Fibroblast of skin of right quadriceps (primary cell): ENCODE data around the gene PRRT1.
"Not testable (repeated sequence)": the region's sequence is repeated elsewhere in the genome, so short reads cannot be mapped to it uniquely, and the experiment has no call there.

Experiments used
- DNase-seq: peaks from one replicate; pipeline ENCODE4 v3.0.0-alpha.2; 2013

The PRRT1 gene

DNA sequence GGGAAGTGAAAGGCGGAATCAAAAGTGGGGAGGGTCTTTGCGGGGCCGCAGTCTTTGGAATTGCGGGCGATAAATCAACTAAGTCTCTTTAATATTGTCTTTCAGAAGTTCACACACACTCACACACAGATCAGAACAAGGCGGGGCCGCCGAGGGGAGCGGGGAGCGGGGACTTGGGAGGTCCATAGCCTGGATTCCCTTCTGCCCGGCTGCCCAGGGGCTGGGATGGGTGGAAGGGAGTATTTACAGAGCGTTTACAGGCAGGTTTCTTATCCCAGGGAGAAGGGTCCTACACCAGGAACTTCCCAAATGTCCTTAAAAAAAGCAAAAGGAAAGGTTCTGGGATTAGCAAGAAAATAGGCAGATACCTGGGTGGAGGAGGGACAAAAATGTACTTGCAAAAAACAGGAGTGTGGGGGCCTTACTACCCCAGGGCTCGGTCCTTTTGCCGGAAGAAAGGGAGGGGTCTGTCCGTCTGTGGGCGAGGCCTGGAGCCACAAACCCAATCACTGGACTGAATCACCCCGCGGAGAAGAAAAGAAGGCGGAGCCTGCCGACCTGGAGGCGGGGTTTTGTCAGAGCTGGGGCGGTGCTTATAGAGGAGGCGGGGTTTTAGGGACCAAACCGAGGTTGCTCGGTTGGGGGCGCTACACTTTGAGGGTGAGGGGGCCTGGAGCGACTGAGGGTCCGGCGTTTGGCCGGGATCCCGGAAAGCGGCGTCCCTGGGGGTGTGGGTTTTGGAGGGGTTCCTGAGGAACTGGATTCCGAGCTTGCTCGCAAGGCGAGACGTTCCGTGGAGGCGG, 3.2 kb downstream of the PRRT1 start:
- DNase-seq: no peak

DNA sequence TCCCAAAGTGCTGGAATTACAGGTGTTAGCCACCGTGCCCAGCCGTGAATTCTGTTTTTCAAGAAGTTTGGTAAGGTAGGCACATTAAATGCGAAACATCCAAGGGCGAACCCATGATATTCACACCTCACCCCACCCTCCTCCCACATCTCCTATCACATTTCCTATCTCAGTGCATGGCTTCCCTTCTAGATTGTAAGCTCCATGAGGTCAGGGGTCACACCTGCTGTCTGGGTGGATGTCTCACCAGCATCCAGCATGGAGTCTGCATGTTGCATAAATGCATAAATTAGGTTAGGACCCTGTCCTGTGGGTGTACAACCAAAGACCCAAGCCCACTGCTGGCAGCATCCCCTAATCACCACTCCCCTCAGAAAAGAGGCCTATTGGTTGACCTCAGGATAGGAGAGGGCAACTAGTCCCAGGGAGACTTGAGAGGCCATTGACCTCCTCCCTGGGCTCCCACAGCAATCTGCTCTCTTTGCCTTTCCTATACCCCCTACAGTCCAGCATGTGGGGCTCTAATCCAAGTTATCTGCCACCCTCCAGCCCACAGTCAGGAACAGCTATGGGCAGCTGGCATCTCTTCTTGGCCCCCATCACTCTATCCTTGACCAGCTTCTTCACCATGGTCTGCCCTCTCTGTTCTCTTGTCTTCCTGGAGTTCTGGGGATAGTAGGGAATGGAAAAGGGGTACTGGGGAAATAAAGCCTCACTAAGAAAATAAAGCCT, 4.2 kb downstream of the PRRT1 start:
- no peak for DNase-seq

DNA sequence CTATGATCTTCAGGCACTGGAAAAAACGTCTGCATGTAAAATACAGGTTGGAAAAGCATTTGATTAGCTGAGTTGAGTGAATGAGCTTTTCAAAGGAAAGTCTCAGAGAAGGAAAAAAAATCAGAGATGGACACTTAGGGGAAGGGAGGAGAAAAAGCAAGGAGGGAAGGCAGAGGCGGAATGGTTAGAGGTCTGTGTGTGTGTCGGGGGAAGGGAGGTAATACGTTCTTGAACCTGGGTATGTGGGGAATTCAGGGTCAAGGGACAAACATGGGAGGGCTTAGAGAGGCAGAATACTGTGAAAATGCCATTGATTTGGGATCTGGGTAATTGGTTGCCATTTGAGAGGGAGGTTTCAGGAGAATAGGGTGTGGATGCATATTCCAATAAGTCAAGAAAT, 5.1 kb downstream of the PRRT1 start:
- no peak for DNase-seq

DNA sequence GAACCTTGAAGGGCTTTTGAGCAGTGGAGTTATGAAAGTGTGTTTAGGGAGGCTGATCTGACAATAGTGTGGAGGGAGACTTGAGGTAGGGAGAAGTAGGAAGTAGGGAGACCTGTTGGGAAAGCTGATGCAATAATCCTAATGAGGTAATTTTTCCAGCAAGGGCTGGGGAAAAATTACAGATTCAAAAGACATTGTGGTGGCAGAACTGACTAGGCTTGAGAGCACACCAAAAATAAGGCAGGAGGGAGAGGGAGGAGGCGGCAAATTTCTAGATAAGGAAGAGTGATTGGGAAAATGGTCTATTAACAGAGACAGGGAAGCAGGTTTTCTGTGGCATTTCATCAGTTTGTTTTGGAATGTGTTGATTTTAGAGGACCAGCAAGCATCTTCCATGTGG, 5.5 kb downstream of the PRRT1 start:
- DNase-seq: no peak

DNA sequence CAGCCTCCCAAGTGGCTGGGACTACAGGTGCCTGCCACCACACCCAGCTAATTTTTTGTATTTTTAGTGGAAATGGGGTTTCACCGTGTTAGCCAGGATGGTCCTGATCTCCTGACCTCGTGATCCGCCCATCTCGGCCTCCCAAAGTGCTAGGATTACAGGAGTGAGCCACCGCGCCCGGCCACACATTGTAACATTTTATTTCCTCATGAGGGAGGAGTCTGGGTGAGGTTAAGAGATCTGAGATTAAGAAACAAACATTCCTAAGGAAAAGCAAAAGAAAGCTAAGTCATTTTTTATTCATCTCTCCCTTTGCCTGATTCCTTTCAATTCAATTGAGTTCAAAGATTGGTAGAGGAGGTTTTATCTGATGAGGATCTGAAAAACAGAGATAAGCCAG, 7.5 kb downstream of the PRRT1 start:
- not testable (repeated sequence) for DNase-seq

DNA sequence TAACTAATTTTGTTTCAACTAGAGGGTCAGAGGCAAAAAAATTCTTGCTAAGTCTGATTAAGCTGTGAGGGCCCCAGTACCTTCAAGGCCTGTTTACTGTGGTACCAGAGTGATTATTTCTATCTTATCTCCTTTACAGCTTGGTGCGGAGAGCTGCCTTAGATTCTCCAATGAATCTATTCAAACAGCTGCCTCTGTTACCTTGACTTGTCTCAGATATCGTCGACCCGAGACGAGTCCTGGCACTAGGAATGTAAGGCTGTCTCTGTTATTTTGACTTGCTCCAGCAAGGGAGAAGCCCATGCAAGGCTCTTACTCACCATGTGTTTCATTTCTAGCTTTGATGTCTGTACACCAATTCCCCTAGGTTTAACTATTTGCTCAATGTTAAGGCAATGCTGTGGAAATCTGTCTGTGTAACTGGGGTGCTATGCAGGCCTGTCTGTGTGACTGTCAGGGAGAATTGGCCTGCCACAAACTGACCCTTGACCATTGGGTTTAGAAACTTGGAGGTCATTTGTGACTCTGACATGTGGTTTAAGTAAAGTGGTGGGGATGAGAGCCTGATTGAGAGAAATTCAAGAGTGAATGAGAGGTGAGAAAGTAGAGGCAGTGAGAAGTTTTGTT, 11.2 kb downstream of the PRRT1 start:
- no peak for DNase-seq

DNA sequence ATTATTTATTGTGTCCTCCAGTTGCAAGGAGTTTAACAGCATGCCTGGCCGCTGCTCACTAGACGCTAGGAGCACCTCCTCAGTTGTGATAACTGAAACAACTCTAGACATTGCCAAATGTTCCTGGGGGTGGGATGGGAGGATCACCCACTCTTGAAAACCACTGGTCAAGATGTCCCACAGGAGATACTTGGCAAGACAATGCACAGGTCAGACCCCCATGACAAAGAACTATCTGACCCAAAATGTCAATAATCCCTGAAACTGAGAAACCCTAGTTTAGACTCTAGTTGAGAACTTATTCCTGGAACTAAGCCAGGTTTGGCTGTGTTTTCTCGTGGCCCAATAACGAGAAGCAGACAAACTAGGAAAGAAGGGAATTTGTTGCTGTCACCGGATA, 12.1 kb downstream of the PRRT1 start:
- DNase-seq: no peak

DNA sequence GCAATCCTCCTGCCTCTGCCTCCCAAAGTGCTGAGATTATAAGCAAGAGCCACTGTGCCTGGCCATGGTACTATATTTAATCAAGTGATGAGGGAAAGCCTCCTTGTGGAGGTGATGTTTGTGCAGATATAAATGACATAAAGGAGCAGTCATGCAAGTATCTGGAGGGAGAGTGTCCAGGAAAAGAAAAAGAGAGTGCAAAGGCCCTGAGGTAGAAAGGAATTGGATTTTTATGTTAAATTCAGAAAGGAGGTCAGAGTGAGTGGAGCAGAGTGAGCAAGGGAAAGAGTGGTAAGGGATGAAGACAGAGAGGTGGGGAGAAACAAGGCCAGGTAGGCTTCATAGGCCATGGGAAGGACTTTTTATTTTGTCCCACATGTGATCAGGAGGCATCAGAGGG, 14.3 kb downstream of the PRRT1 start:
- no peak for DNase-seq

DNA sequence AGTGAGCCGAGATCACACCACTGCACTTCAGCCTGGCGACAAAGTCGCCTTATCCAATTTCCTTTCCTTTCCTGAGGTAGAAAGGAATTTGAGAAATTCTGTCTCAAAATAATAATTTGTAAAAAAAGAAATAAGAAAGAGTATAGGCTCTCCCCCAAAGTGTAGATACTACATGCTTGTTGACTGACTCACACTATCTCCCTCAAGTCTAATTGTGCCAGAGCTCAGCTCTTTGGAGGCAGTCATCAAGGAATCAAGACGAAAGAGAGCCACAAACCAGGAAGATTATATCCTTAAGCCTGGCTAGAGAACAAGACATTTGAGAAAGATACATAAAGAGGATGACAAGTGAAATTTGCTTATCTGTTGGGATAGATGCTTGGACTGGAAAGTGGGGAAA, 18.0 kb downstream of the PRRT1 start:
- peak; percentile 67 for DNase-seq

DNA sequence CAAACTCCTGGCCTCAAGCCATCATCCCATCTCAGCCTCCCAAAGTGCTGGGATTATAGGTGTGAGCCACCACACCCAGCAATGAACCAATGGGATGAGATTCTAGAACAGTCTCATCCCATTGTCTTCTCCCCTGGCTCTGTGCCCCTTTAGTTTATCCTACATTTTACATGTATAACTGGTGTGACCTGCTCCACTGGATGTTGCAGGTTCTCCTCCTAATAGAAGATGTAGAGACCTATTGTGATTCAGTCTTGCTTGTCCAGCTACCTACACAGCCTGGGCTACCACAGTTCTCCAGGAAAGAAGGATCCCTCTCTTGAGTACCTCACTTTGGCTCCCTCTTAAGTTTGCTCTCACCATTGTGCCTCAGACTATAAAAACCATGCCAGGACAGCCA, 19.6 kb downstream of the PRRT1 start:
- no peak for DNase-seq

DNA sequence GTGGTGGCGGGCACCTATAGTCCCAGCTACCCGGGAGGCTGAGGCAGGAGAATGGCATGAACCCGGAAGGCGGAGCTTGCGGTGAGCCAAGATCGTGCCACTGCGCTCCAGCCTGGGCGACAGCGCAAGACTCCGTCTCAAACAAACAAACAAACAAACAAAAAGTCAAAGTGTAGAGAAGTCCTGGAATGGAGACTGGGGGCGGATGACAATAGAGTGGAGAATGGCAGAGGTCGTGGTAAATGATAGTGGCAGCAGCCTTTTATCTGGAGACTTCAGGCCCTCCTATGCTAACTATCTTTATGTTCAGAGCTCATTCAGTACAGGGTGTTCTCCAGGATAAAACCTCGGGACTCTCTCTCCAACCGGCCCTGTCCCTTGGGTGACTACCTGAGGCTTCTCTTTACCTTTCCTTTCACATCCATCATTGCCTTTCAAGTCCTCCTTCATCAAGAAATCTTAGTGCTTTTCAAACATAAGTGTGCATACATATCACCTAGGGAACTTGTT, 20.2 kb downstream of the PRRT1 start:
- DNase-seq: no peak

DNA sequence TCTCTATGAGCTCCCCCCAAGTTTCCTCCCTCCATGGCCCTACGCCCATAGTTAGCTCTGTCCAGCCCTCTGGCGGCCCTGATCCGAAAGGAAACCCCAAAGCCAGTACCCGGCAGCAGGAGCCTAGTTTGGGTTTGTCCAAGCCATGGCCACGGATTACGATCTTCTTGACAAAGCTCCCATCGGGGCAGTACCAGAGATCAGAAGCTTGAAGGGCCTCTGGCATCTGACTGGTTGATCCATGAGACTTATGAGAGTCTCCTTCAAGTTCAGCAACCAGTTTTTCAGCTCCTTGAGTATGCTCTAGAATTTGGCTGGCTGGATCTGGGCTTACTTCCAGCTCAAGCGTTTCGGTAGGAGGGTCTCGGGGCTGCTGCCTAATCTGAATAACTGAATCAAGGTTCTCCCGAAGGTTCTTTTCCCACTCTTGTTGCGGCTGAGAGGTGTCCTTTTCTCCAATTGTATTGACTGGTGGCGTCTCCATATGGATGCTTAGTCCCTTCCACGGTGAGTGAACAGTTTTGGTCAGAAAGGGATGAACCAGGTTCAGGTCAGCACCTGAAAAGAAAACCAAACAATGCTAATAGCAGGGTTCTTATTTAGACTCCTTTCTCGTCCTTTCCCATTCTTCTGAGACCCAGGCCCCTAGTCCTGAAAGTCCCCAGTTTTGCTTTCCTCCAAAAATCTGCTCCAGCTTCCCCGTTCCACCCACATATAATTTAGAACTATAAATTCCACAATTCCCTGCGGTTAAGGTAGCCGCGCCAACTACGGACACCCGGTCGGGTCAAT, 22.2 kb downstream of the PRRT1 start:
- no peak for DNase-seq

DNA sequence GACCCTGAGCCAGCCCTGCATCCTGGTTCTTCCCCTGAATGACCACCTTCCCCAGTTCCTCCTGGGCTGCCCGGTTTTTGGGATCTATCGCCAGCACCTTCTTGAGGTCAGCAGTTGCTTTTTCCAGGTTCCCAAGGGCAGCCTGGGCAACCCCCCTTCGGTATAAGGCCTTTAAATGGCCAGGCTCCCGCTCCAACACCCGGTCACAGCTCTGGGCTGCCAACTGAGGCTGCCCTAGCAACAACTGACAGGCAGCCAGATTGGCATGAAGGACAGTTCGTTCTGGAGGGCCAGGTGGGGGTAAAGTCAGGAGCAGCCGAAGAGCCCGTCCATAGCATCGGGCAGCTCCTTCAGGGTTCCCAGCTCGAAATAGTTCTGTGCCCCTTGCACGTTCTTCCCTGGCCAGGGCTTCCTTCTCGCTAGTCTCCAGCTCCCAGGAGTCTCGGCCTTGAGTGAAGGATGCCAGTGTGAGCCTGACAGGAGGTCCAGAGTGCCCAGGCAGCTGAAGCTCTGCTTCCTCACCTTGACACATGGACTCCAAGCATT, 22.9 kb downstream of the PRRT1 start:
- DNase-seq: no peak

DNA sequence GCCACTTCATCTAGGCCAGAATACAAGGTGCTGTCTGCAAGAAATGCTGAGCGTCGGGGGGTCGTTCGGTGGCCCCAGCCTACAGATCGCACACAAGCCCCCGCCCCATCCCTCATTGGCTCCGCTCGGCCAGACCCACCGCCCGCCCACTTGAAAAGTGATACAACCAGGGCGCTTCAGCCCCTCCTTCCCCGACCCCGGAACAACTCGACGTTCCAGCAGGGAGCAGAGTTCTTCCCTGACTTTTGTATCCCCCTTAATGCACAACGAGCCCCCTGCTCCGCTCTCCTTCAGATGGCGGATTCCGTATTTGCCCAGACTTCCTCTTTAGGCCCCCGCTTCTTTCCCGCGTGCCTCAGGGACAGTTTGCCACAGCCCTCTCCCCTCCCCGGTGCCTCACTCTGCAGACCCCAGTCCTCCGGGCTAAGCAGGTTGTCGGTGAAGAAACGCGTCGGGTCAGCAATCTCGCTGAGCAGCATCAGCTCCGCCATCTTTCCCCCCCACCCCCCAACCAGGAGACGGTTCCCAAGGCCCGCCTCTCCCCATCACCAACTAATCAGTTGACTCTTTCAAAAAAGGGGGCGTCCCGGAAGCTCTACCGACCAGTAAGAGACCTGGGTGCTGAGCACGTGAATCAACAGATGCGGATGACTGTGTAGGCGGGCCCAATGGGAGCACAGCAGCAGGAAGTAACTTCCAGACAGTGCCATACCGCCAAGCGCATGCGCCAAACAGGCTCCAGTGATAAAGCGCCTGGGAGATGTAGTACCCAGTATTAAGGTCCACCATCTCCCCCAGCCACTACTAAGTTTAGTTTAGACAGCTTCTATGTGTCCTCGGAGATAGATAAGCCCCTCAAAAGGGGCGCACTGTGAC, 23.8 kb downstream of the PRRT1 start, which contains the start of gene ATF6B:
Gene ATF6B (minus strand): TSS at position 530 of the 876 bp plus-strand sequence. CDS start 39 bp downstream, at position 491.
- DNase-seq: peak; percentile 100

DNA sequence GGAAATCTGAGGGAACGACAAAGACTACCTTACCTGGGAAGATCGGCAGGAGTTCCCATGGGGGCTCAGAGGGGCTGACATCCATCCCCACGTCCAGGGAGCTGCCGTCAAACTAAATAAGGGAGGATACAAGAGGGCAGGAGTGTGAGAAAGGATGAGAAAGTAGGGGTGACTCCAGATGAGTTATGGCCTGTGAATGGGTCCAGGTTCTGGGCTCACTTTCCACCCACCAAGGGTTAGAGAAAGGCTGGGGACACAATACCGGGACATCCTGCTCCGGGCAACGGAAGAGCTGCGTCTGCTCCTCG, 24.4 kb downstream of the PRRT1 start:
- no peak for DNase-seq

DNA sequence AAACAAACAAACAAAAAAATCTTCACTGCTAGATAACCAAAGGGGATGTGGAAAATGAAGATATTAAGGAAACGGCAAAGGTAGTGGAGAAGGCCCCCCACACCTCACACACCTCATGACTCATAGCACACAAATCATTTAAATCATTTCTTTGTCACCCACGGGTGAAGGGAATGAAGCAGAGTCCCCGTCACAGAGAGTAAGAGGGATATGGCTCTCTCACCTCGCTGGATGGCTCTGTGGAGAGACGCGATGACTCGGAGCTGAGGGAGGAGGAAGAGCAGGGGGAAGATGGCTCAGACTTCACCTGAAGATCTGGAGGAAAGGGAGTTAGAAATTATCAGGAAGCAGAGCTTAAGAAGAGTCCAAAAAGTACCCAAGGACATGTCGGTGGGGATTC, 24.9 kb downstream of the PRRT1 start:
- DNase-seq: no peak

DNA sequence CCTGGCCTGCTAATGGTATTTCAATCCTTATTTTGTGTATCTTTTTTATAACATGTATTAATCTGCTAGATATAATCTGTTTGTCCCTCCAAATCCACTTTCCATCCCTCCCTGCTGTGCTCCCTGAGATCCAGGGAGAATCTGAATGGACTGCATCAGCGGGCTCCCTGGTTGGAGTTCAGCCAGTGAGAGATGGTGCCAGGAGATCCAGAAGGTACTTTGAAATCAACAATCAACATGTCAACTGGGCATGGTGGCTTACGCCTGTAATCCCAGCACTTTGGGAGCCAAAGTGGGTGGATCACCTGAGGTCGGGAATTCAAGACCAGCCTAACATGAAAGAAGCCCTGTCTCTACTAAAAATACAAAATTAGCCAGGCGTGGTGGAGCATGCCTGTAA, 28.1 kb downstream of the PRRT1 start:
- DNase-seq: no peak

DNA sequence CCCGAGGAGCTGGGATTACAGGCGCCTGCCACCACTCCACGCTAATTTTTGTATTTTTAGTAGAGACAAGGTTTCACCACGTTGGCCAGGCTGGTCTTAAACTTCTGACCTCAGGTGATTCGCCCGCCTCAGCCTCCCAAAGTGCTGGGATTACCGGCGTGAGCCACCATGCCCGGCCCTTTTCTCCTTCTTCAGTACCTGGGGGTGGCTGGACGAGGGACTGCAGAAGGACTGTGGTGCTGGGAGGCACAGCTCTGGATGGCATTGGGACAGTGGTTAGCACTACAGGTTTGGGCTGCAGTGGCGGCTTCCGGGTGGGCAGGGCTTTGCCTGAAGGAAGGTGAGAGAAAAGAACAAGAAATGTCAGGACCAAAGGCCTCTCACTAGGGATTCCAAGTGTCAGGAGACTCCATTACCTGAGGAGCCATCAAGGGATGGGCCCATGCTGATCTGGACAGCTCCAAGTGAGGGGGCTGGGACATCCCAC, 31.1 kb downstream of the PRRT1 start:
- DNase-seq: no peak

DNA sequence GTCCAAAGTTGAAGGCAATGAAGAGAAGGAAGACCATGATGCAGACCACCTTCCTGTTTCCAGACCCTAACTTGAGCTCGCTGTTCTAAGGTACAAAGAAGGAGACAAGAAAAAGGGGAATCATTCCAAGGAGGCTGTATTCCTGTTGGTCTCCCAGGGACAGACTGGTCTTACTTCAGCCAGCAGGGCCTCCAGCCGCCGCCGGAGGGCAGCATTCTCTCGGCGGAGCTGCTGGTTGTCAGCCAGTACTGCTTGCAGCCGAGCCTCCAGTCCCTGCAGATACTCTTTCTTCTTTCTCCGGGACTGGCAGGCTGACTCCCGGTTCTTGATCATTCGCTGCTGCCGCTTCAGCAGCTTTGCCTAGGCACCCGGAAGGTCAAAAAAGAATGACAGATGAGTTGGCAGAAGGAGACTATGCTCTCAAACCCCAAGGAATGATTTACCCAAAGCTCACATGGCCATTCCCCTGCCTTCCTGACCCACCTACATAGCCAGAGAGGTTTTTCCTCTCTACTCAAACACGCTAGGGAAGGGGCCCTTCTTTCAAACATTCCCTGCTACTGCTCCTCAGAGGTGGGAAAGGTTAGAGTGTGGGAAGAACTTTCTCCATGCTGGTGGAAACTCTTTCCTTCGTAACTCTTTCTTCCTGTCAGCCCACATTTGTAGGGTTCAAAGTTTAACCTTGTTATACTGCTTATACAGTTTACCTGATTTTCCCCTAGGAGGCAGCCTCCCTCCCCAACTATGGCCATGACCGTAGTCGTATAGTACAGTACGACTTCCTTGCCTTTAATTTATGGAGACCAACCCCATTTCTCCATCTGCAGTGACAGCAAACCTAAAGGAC, 32.7 kb downstream of the PRRT1 start:
- peak; percentile 77 for DNase-seq

DNA sequence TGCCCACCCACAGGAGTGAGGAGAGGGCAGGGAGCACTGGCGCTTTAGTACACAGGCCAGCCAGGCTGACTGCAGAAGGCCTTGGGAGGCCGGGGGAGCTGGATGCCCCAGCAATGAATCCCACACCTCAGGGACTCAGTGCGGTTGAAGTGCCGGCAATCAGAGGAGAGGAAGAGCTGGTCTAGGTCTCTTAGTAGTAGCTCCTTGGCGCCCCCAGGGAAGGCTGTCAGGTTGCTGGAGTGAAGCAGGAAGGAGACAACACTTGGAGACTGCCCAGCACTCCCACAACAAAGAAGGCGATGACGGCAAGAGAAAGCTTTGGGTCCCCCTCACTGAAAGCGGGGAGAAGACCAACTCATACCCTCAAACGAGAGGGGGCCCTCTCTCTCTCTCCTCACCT, 34.3 kb downstream of the PRRT1 start:
- DNase-seq: no peak

DNA sequence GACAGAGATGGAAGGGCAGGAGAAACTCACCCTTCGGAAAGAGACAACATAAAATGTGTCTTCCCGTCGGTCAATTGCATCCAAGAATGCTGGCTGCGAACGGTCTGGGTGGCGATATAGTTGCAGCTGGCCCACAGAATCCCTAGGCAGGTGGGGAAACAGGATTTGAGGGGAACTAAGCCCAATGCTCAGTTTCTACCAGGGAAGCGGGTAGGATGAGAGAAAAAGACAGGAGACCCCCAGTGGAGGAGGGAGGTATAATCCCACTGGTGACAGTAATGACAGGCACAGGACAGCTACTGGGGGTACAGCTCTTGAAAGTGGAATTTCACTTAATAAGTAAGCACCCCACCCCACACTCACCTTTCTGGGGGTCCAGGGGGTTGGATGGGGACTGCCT, 35.1 kb downstream of the PRRT1 start:
- DNase-seq: peak; percentile 29
